Left lung (tissue), 14 donors: ENCODE results near the gene OR52B2. TPM values are rescaled to one million over a fixed set of nuclear protein-coding genes. Genes with fewer than 3 reads are reported as not detected.
A peak's percentile ranks its signal among the peaks of the same experiment; 100 is the strongest.

Experiments used
- ATAC-seq: fragments of 200-7000 bp; cut with Tn5 transposase; one replicate; pipeline ENCODE4 v1.9.1; 2020; ENCODE audit warnings: moderate library complexity
- DNase-seq, 4 donors: peaks; one replicate each; pipeline ENCODE4 v3.0.0-alpha.2; 2013 to 2020
- H3K27ac ChIP-seq, 2 donors: fragments of 200-600 bp; sonication (generic) in 1 of 2; one replicate each; pipeline versions ENCODE4 v1.5.0 to v1.8.0; 2020 to 2021
- H3K27me3 ChIP-seq, 2 donors: fragments of 200-600 bp; sonication (generic) in 1 of 2; one replicate each; pipeline versions ENCODE4 v1.5.0 to v1.8.0; 2020 to 2021
- H3K36me3 ChIP-seq, 2 donors: fragments of 200-600 bp; sonication (generic) in 1 of 2; one replicate each; pipeline versions ENCODE4 v1.5.0 to v1.8.0; 2020 to 2021
- H3K4me1 ChIP-seq, 2 donors: fragments of 200-600 bp; one replicate each; pipeline ENCODE4 v1.8.0; 2021
- H3K4me3 ChIP-seq, 2 donors: fragments of 200-600 bp; sonication (generic) in 1 of 2; one replicate each; pipeline versions ENCODE4 v1.5.0 to v1.8.0; 2020 to 2021; ENCODE audit warnings: mild to moderate bottlenecking in 1 of 2
- H3K9me3 ChIP-seq, 2 donors: fragments of 200-600 bp; sonication (generic) in 1 of 2; one replicate each; pipeline versions ENCODE4 v1.5.0 to v1.8.0; 2020 to 2021
- intact Hi-C, 2 donors: fragments of 100-400 bp; cut with DNase I; formaldehyde crosslinking; loops; one replicate each; pipeline versions ENCODE4 v1.11.2 to v1.14.2; 2022
- long read RNA-seq, 12 donors: library from polyadenylated mRNA in 2 of 12; unstranded in 2 of 12; transcript quantifications; one replicate each; pipeline ENCODE4 v2.0.0 and lab custom pipeline, GENCODE V29; 2019 to 2026
- polyA plus RNA-seq, 6 donors: library from polyadenylated mRNA; unstranded; fragments of 120-200 nt; gene quantifications; one replicate each; pipeline ENCODE4 v1.2.1, GENCODE V29; 2013; ENCODE audit not compliant: insufficient read length in 6 of 6
- total RNA-seq, 2 donors: library from RNA; stranded (reverse); fragmentation: NEBNext Ultra II Directional; extraction: Animal tissue kit (Norgen Biotek cat#: 25700); gene quantifications; one replicate each; pipeline ENCODE4 v1.2.1, GENCODE V29; 2021
- TF ChIP-seq, protein P1 (sequence below), 2 donors: fragments of 200-600 bp; sonication (generic) in 1 of 2; IDR thresholded peaks; one replicate each; pipeline versions ENCODE4 v1.5.0 to v1.8.0; 2021; ENCODE audit warnings: antibody characterized with exemption in 2 of 2
- donor health status: DM: no; HTN: yes; CAD: no.
- donor health status: DM: no; HTN: no; CAD: no.

OR52B2 gene
- under 1 TPM in 1 of 2 donors, not detected in 1; 0.34 TPM for total RNA-seq
- polyA plus RNA-seq, result not detected
- long read RNA-seq, donor 1, result 0 reads
- long read RNA-seq, donor 2, result 0 reads
- long read RNA-seq, donor 3, result 0 reads
- long read RNA-seq, donor 4, result 0 reads
- long read RNA-seq, donor 5, result 0 reads
- long read RNA-seq, donor 6, result 0 reads
- long read RNA-seq, donor 7, result 0 reads
- long read RNA-seq, donor 8, result 0 reads
- long read RNA-seq, donor 9, result 0 reads
- long read RNA-seq, donor 10, result 0 reads
- long read RNA-seq, donor 11, result 0 reads
- long read RNA-seq, donor 12, result 0 reads

GRCh38 chr11:6170226-6170625, at the start of gene OR52B2:
OR52B2 (minus strand) TSS chr11:6170326; CDS start chr11:6170326, 0 bp downstream.
- TF ChIP-seq, protein P1, sequence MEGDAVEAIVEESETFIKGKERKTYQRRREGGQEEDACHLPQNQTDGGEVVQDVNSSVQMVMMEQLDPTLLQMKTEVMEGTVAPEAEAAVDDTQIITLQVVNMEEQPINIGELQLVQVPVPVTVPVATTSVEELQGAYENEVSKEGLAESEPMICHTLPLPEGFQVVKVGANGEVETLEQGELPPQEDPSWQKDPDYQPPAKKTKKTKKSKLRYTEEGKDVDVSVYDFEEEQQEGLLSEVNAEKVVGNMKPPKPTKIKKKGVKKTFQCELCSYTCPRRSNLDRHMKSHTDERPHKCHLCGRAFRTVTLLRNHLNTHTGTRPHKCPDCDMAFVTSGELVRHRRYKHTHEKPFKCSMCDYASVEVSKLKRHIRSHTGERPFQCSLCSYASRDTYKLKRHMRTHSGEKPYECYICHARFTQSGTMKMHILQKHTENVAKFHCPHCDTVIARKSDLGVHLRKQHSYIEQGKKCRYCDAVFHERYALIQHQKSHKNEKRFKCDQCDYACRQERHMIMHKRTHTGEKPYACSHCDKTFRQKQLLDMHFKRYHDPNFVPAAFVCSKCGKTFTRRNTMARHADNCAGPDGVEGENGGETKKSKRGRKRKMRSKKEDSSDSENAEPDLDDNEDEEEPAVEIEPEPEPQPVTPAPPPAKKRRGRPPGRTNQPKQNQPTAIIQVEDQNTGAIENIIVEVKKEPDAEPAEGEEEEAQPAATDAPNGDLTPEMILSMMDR (IDR thresholded peaks at IDR 0.05), result no peak
- H3K4me3 ChIP-seq, result no peak within 1 kb of the TSS

DNA sequence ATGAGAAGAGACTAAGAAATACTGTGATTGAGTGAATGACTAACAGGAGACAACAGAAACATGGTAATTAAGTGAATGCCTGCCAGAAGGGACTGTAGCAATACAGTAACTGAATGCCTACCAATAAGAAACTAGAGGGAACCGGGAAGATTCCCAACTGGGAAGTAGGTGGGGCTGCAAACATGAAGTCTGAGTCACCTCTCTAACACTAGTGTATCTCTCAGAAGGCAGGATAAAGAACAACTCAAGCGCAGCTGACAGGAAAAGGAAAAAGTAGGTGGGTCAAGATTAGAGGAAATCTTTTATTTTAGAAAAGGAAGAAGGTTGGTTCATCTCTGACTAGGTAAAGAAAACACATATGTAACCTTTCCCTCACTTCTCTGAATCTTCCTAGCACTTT, 49.2 kb upstream of the OR52B2 start:
- intact Hi-C loops, result no loop called here
- peak overlapping the region in 1 of 2 donors; percentile 53 for H3K27ac ChIP-seq
- peaks cover 0 to 13% of the 10 kb centered on the region in 2 donors for H3K4me1 ChIP-seq
- H3K27me3 ChIP-seq, result no peaks in the 10 kb centered on the region
- TF ChIP-seq, protein P1 (IDR thresholded peaks at IDR 0.05), result no peak
- H3K4me3 ChIP-seq, result no peak overlapping the region
- peaks cover 4 to 97% of the 10 kb centered on the region in 2 donors for H3K36me3 ChIP-seq
- DNase-seq (no peak), ATAC-seq (peak; percentile 84)
- no peaks in the 10 kb centered on the region for H3K9me3 ChIP-seq

More at GRCh38 chr11:6170226-6170625, at the start of gene OR52B2:
- Histone ChIP-seq H3K36me3 (no peaks in the 10 kb centered on the region), H3K9me3 (peaks cover 0 to 2% of the 10 kb centered on the region in 2 donors), H3K4me1 (no peaks in the 10 kb centered on the region), H3K27ac (no peak within 1 kb of the TSS), H3K27me3 (no peaks in the 10 kb centered on the region)
- intact Hi-C loops, result no loop called here
- DNase-seq, result no peak
- ATAC-seq, result no peak

DNA sequence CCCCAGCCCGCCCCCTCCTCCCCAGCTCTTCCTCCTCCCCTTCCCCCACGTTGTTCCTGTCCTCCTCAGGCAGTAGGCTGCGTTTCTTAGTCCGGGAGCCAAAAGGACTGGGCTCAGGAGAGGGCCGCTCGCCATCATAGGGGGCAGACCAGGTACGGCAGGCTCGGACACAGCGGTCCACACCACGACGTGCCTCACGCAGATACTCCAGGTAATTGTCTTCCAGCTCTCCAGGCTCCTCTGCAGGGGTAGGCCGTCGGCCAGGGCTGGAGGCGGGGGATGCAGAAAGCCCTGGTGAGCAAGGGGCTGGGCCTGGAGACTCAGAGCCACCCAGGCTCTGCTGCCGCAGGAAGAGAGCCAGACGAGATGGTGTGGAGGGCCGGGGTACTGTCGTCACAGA, 47.6 kb upstream of the OR52B2 start:
- H3K36me3 ChIP-seq, result peaks cover 4 to 95% of the 10 kb centered on the region in 2 donors

DNA sequence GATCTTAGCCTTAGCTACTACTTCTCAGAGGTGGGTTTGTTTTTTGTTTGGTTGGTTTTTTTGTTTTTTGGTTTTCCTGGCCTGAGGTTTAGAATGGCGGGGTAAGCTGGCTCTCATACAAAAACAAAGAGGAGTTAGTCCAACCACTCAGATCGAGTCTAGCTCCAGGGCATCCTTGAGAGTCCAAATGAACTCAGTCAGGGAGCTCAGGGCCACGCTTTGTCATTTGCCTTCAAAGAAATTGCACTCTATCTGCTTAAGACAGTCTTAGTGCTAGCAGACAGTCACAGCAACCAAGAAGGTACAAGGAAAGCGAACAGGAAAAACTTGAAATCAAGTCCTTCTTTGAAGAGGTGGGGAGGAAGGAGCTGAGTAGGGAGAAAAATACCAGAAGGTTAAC, 46.4 kb upstream of the OR52B2 start:
- Histone ChIP-seq H3K36me3 (peaks cover 0 to 95% of the 10 kb centered on the region in 2 donors), H3K27me3 (no peaks in the 10 kb centered on the region)
- intact Hi-C loops, result no loop called here

More for the DNA sequence above, 47.6 kb upstream of the OR52B2 start:
- H3K27me3 ChIP-seq, result no peaks in the 10 kb centered on the region
- H3K4me3 ChIP-seq, result no peak overlapping the region
- ATAC-seq (no peak), DNase-seq (peak in 1 of 4 donors; percentile 60)
- TF ChIP-seq, protein P1 (IDR thresholded peaks at IDR 0.05), result no peak
- peaks cover 0 to 13% of the 10 kb centered on the region in 2 donors for H3K4me1 ChIP-seq
- H3K27ac ChIP-seq, result no peak overlapping the region
- H3K9me3 ChIP-seq, result no peaks in the 10 kb centered on the region
- intact Hi-C loops, result no loop called here

GRCh38 chr11:6214530-6214929, 44.4 kb upstream of the OR52B2 start:
- ATAC-seq, result no peak
- Histone ChIP-seq H3K4me1 (peaks cover 0 to 6% of the 10 kb centered on the region in 2 donors), H3K9me3 (no peaks in the 10 kb centered on the region), H3K36me3 (peaks cover 0 to 97% of the 10 kb centered on the region in 2 donors), H3K27ac (no peak overlapping the region), H3K27me3 (no peaks in the 10 kb centered on the region), H3K4me3 (no peak overlapping the region)
- intact Hi-C loops, result no loop called here
- TF ChIP-seq, protein P1 (IDR thresholded peaks at IDR 0.05), result no peak
- peak in 1 of 4 donors; percentile 52 for DNase-seq

More for the DNA sequence above, 46.4 kb upstream of the OR52B2 start:
- DNase-seq (no peak), ATAC-seq (no peak)
- H3K4me1 ChIP-seq, result peaks cover 0 to 13% of the 10 kb centered on the region in 2 donors
- no peak overlapping the region for H3K4me3 ChIP-seq
- no peaks in the 10 kb centered on the region for H3K9me3 ChIP-seq
- TF ChIP-seq, protein P1 (IDR thresholded peaks at IDR 0.05), result no peak
- H3K27ac ChIP-seq, result no peak overlapping the region
